NAMALWA (cell line): ENCODE measurements around the gene CAMSAP2.

ENCODE experiments used
- DNase-seq: peaks from one replicate; pipeline ENCODE4 v3.0.0-alpha.2; 2015; ENCODE audit warnings: low spot score

The CAMSAP2 gene, protein sequence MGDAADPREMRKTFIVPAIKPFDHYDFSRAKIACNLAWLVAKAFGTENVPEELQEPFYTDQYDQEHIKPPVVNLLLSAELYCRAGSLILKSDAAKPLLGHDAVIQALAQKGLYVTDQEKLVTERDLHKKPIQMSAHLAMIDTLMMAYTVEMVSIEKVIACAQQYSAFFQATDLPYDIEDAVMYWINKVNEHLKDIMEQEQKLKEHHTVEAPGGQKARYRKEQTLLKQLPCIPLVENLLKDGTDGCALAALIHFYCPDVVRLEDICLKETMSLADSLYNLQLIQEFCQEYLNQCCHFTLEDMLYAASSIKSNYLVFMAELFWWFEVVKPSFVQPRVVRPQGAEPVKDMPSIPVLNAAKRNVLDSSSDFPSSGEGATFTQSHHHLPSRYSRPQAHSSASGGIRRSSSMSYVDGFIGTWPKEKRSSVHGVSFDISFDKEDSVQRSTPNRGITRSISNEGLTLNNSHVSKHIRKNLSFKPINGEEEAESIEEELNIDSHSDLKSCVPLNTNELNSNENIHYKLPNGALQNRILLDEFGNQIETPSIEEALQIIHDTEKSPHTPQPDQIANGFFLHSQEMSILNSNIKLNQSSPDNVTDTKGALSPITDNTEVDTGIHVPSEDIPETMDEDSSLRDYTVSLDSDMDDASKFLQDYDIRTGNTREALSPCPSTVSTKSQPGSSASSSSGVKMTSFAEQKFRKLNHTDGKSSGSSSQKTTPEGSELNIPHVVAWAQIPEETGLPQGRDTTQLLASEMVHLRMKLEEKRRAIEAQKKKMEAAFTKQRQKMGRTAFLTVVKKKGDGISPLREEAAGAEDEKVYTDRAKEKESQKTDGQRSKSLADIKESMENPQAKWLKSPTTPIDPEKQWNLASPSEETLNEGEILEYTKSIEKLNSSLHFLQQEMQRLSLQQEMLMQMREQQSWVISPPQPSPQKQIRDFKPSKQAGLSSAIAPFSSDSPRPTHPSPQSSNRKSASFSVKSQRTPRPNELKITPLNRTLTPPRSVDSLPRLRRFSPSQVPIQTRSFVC (N-terminal part only)

DNA sequence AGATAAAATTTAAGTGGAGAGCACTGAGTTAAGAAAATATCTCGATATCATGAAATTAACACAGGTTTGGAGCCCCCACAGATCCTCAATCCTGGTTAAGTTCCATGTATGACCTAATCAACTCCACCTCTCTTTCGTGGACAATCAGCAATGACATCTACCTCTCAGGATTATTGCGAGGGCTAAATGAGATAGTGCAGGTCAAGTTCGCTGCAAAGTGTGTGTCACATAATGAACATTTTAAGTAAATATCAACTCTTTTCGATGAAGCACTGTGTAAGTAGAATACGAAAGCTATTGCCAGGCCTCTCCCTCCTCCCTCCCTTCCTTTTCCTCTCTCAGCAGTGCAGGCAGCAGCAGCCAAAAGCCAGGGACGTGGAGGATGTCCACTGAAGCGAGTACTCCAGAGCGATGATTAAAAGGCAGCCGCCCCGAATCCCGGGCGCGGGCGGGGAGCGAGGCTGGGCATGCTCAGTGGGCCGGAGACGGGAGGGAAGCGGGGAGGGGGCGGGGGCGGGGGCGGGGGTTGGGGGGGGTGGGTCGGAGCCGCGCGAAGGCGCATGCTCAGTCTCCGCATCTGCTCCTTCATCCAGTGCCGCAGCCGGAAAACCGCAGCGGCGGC lies at the start of gene CAMSAP2:
Gene CAMSAP2 (plus strand): TSS at position 567 of the 622 bp plus-strand sequence. CDS start 935 bp downstream, outside the sequence.
- DNase-seq: peak; percentile 72

DNA sequence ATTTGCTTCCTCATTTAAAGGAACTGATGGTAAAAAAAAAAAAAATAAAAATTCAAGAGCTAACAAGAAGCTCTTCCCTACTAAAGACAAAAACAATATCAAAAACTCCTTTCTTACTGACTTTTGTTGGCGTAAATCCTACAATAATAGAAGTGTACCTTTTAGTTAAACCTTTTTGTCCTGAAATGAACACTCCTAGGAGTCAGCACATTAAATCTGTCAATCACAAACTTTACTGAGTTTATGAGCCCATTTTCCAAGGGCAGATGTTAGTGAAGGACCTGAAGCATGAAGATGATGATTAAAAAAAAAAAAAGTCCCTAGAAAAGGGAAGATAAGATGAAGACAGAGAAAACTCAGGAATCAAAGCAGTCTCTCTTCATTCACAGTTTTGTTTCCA lies 46.4 kb upstream of the CAMSAP2 start:
- DNase-seq: no peak

DNA sequence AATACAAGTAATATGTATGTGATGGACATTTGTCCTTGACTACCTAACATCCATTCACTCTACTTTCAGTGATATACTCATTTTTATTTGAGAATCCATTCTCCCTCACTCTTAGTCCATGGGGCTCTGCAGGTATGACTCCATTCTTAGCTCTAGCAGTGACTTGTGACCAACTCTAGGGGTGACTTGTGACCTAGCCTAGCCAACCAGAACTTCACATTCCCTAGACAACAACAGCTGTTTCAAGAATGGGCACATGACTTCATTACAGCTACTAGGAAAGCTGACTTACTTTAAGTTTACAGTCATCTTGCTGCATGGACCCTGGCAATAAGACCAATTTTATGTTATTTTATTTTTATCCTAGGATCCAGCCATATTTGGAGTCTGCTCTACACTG lies 45.4 kb upstream of the CAMSAP2 start:
- no peak for DNase-seq

DNA sequence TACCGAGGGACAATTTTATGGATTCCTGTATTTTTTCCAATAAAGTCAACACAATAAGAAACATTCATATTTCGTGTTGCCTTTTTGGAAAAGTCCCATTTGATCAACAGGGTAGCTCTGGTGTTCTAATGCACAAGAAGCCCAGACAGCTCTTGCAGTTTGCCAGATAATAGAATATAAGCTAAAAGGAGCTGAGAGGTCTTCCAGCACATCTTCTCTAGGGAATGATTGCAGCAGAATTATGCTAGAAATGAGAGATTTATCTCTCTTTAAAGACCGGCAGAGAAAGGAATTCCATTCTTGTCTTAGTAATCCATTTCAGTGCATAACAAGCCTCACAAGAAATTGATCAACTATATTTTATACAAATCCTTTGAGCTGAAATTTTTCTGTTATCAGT lies 44.0 kb upstream of the CAMSAP2 start:
- no peak for DNase-seq

DNA sequence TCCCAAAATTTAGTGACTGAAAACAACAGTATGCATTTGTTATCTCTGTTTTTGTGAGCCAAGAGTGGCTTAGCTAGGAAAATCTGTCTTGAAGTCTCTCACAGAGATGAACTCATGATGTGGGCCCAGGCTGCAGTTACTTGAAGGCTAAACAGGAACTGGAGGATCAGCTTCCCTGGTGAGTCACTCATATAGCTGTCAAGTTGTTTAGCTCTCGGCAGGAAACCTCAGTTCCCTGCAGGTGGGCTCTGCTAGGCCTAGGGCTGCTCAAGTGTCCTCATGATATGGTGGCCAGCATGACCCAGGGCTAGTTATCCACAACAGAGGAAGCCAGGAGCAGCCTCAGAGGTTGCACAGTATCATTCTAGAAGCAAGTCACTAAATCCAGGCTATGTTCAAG lies 38.8 kb upstream of the CAMSAP2 start:
- peak; percentile 12 for DNase-seq

DNA sequence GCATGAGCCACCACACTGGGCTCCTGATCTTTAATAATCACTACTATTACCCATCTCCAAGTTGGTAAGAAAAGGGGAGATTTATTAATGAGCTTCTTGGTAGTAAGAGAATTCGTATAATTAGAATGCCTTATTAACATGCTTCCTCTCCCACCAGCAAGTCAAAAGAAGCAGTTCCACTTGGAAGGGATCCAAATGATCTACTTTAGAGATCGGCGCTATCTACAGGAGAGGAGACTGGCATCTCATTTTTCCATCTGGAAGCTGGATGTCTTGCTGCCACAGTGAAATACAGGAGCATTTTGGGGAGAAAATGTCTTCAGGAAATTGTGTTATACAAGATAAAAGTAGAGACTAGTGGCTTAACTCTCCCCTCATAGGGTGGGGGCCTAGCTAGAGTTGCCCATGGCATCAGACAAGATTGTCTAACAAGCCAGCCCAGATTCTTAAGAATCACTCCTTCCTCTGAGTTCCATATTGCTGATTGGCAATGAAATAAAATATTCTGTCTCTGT lies 33.6 kb upstream of the CAMSAP2 start:
- no peak for DNase-seq

DNA sequence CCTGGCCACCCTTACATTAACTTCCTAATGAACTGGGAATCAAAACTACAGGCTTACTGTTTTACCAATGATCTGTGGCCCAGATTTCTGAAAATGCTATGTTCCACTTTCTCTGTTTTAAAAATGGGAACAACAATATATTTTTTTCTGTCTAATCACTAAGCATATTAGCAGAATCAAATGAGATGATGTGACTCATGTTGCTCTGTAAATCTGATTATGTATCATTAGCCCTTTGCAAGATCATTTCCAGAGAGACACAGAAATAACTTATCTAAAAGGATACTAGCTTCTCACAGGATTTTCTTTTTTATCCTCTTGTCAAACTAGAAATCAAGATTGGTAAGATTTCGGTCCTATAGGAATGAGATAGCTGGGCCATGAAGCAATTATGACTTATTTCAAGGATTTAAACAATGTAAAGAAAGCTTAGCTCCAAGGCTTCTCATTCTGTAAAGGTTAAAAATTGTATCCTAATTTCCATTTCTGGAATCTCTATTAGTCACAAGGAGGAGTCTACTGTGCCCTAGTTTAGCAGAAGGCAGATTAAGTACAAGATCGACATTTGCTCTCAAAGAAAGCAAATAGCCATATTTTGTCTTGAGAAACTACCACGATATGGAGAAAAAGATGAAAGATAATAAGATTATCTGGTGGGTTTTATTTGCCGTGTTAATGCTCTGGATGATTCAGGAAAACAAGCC lies 32.4 kb upstream of the CAMSAP2 start:
- DNase-seq: no peak

DNA sequence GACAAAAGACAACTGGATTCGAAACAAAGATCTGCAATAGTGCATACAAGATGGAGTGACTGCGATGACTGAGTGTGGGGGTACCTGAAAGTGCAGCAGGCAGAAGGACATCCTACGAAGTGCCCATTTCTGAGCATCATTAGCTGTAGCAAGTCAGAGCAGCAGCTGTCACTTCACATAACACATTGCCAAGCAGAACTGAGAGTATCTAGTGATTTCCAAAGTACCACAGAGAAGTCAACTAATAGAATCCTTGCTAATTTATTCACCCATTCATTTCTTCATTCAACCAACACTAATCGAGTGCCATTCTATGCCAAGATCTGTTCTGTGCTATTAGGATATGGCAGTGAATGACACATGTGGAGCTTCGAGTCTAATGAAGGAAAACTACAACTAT lies 31.6 kb upstream of the CAMSAP2 start:
- DNase-seq: no peak

DNA sequence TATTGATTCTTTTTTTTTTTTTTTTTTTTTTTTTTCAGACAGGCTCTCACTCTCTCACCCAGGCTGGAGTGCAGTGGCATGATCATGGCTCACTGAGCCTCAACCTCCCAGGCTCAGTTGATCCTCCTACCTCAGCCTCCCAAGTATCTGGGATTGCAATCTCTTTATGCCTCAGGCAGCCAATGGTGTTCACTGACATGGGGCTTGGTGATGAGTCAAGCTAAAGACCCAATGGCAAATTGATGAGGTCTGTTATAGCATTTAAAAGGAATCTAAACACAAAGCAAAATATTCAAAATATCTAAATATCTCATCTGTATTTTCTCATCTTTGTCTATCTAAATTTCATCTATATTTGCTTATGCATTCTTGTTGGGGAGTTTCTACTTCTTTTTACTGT lies 30.5 kb upstream of the CAMSAP2 start:
- DNase-seq: no peak

DNA sequence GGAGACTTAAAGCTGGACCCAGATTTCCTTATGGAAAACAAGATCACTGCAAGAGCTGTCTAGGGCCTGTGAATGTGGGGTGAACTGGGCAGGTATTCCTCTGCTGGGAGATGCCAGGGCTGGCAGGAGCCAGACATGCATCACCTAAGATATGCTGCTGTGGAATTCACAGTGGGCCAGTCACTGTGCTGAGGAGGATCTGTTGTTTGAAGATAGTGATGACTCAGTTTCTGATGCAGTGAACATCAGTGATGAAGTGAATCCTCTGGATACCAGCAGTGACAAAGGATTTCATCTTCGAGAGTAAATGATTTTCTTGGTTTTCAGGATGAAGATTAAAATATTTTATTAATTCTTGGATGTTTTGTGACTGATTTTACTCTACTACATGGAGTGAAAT lies 29.9 kb upstream of the CAMSAP2 start:
- DNase-seq: no peak

DNA sequence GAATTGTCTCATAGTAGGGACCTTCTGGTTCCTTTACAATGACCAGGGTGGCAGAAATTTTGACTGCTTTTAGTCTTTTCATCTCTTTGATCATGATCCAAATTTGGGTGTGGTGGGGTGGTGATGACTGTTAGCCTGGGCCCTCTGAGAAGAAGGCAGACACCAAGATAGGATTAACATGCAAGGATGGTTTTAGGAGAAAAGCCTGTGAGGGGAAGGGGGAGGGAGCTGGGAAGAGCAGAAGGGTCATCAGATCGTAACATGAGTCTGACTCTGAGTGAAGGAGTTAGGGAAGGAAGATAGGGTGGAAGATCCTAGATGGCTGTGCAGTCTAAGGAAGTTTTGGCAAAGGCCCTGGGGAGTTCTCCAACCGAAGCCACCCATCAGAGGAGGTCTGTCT lies 28.5 kb upstream of the CAMSAP2 start:
- no peak for DNase-seq

DNA sequence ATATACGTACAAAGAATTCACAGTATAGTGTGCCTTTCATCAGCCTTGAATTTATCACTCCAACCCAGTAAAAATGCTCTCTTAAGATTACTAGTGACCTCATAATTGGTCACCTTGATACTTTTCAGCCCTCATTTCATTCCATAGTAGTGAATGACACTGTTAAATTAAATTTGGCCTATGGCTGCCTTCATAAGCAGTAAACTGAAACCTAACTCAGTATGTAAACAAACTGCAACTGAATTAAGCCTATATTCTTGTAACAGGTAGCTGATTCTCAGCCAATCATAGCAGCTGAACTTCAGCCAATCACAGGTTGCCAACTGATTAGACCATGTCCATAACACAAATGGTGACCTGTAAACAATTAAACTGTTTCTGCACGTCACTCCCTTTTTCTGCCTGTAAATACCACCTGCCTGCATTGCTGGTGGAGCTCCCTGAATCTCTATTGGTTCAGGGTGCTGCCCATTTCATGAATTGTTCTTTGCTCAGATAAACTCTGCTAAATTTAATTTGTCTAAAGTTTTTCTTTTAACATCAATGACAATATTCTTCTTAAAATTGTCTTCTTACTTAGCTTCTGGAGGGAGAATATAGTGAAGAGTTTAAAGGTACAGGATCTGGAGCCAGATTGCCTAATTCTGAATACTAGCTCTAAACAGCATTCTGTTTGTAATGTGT lies 24.0 kb upstream of the CAMSAP2 start:
- no peak for DNase-seq

DNA sequence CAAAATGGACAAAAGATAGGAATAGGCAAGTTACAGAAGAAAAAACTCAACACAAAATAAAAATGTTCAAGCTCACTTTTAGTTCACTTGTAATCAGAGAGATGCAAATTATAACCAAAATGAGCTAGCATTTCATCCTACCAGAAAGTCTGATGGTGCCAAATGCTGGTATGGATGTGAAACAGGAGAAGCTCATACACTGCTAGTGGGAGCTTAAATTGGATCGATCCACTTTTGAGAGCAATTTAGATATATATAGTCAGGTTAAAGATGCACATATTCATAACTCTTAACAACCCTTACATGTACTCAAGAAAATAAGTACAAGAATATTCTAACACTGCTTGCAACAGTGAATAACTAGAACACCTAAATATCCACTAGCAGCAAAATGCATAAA lies 18.5 kb upstream of the CAMSAP2 start:
- DNase-seq: no peak

DNA sequence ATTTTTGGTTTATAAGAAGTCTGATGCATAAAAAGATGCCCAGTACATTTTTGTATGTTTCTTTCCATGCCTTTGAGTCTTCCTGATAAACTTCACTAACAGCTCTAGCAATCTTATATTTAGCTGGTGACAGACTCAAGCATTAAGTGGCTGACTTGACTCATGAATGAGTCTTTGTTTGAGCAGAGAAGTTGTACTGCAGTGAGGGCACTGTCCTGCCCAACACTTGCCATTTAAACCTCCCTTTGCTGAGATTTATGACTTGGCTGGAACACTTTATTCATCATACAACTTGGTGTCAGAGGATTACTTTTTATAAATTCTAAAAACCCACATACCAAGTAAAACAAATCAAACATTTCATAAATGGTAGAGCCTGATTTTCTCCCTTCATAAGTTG lies 14.6 kb upstream of the CAMSAP2 start:
- no peak for DNase-seq

DNA sequence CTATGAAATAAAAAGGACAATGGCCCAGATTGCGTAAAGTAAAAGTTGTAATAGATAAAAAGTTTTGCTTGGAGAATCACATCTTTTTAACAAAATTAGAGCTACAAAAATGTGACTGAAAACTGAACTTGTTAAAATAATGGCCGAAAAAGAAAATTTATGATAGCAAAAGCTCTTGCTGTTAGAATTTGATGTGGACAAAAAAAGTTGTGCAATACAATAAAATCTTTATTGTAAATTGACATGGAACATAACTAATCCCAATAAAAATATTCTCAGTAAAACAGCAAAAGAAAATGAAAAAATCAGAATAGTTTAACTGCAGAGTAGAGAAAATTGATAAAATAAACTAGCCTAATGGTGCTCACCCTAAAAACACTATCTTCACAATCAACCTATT lies 11.4 kb upstream of the CAMSAP2 start:
- DNase-seq: no peak

DNA sequence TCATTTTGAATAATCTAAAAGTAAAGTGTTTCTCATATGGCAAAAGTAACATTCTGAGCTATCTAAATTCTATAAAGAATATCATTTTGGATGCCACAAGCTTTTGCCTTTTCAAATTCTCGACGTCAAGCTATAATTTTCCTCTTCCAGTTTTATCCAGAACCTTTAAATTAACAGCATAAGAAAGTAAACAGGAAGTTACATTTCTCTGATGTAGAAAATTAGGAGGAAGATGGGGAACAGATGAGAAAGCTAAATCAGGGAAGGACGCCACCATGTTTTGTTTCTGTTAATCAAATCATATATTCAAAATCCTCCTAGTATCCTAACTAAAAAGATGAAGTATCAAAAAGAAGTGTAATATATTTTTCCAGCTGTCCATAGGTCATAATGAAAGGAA lies 8.8 kb upstream of the CAMSAP2 start:
- DNase-seq: no peak

DNA sequence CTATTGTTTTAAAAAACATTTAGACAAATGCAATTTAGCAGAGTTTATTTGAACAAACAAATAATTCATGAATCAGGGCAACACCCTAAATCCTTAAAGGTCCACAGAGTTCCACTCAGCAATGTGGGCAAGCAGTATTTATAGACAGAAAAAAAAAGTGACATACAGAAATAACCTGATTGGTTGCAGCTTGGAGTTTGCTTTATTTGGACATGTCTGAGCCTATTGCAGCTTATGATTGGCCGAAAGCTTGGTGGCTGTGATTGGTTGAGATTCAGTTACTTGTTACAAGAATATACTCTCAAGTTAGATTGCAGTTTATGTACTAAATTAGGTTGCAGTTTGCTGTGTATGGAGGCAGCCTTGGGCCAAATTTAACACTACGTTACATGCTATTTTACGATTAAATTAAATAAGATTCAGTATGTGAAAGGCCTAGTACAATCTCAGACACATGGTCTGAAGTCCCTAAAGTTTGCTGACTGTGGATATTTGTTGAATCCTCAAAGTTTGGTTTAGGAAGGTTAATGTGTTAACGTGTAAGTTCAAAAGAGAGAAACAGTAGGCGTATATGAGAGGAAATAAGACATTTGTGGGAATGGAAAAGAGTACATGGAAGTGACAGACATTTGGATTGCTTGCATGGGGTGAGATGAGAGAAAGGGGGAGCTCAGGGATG lies 6.9 kb upstream of the CAMSAP2 start:
- peak; percentile 28 for DNase-seq

DNA sequence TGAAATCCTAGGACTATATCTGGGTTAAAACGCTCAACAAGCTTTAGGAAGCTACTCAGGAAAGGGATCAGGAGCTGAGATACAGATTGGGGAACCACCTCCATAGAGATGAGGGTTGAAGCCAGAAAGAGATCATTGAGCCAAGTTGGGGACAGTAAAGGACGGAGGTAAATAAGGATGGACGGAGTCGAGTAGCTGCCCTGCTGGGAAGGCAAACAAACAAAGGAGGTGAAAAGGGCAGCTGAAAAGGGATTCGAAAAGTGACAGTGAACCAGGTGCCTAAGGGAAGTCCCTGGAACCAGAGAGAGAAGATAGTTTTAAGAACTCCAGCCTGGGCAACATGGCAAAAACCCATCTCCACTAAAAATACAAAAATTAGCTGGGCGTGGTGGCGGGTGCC lies 6.3 kb upstream of the CAMSAP2 start:
- DNase-seq: no peak

DNA sequence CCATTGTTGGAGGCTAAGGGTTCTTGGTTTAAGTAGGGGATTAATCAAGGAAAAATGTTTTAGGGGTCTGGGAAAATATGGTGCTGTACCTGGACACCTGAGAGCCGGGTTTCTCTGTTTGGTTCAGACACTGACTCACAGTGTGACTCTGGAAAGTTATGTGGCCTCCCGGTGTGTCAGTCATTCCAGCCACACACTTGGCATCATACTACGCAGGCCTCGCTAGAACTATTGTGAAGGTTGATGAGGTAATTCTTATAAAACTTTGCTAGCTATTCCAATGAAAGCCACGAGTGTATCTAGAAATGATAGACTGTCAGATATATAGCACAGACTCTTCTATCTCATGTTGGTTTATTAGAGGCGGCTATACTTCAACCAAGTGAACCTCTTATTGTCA lies 4.8 kb upstream of the CAMSAP2 start:
- no peak for DNase-seq

DNA sequence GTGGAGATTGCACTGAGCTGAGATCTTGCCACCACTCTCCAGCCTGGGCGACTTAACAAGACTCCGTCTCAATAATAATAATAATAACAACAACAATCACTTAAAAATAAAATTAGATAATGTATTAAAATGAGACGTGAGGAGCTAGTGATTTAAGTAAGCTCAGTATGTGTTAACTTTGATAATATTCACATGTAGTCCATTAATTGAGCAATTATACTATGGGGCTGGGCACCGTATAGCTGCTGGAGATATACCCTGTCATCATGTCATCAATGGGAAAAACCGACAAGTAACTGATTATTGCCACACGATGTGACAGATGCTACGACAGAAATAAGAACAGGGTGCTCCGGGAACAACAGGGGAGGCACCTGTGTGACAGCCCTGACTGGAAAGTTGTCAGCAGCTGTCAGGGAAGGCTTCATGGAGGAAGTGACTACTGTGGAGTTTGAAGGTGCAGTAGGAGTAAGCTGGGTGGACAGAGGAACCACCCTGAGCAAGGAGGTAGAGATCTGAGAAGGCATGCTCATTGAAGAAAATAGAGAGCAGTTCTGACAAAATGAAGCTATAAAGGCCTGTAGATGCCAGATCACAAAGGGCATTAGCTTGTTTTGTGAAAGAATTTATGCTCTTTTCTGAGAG lies 924 bp upstream of the CAMSAP2 start:
- peak; percentile 32 for DNase-seq
